Measurements from ENCODE around the gene RPS19BP1. TPM values are rescaled to one million over a fixed set of nuclear protein-coding genes. Genes with fewer than 3 reads are reported as not detected.

Gene RPS19BP1
- total RNA-seq, 2 donors from 2014 or later = 65.5 to 70.3 TPM

DNA sequence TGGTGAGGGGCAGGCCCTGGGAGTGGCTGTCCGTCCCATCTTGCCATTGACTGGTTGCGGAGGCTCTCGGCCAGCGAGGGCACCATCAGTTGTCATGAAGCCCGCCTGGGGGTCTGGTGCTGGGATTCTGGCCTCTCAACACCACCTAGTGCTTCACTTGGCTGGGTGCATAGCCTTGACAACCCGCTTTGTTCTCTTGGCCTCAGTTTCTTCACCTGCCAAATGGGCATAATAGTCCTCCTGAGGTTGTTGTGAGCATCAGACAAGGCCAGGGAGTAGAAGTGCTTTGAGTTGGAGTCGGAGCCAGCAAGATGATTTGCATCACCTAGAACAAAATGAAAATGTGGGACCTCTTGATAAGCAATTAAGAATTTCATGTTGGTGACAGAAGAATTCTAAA, 36.5 kb upstream of the RPS19BP1 start:
- peaks cover 2% of the 10 kb centered on the region for H3K27me3 Mint-ChIP-seq (ENCODE audit: insufficient read depth)
- TF ChIP-seq, protein P1, sequence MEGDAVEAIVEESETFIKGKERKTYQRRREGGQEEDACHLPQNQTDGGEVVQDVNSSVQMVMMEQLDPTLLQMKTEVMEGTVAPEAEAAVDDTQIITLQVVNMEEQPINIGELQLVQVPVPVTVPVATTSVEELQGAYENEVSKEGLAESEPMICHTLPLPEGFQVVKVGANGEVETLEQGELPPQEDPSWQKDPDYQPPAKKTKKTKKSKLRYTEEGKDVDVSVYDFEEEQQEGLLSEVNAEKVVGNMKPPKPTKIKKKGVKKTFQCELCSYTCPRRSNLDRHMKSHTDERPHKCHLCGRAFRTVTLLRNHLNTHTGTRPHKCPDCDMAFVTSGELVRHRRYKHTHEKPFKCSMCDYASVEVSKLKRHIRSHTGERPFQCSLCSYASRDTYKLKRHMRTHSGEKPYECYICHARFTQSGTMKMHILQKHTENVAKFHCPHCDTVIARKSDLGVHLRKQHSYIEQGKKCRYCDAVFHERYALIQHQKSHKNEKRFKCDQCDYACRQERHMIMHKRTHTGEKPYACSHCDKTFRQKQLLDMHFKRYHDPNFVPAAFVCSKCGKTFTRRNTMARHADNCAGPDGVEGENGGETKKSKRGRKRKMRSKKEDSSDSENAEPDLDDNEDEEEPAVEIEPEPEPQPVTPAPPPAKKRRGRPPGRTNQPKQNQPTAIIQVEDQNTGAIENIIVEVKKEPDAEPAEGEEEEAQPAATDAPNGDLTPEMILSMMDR (conservative IDR thresholded peaks at IDR 0.05) = no peak
- no peak for DNase-seq

DNA sequence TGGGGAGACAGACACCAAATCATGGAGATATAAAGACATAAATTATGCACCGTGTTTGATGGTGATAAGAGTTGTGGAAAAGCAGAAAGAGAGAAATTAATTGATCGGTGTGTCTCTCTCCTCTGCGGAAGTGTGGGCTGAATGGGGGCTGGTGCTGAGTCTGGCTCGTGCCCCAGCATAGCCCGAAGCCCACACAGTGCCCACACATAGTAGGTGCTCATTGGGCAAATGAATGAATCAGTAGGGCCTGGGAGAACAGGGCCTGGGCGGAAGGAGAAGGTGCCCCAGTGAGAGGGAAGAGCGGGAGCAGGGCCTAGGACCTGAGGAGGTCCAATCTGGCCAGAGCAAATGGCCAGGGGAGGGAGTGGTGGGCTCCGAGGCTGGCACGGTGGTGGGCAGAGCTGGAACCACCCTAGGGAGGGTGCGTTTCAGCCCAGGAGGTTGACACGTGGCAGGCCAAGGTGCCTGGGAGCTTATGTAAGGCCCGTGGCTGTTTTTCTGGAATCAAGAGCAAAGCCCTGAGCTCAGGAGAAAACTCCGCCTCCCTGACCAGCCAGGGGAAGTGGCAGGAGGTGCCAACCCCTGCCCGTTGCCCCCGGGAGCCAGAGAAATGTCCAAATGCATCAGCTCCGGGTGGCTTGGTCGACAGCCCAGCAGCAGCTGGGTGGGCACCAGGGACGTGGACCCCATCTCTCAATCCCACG, 35.9 kb upstream of the RPS19BP1 start:
- Mint-ChIP-seq H3K27ac (no peak overlapping the region), H3K4me1 (no peaks in the 10 kb centered on the region), H3K36me3 (ENCODE audit: low read depth) (no peaks in the 10 kb centered on the region), H3K27me3 (ENCODE audit: insufficient read depth) (peaks cover 2% of the 10 kb centered on the region), H3K9me3 (no peaks in the 10 kb centered on the region), H3K4me3 (no peak overlapping the region)
- Histone ChIP-seq H3K36me3 (ENCODE audit: control insufficient read depth, insufficient read depth, low read length) (no peaks in the 10 kb centered on the region), H3K4me1 (ENCODE audit: control insufficient read depth, insufficient read depth, low read length) (no peaks in the 10 kb centered on the region), H3K4me3 (ENCODE audit: low read length) (no peak overlapping the region), H3K27me3 (ENCODE audit: control insufficient read depth, insufficient read depth, low read length, poor library complexity, severe bottlenecking) (no peaks in the 10 kb centered on the region), H3K9me3 (ENCODE audit: control insufficient read depth, low read length) (no peaks in the 10 kb centered on the region), H3K27ac (ENCODE audit: low read depth, low read length) (no peak overlapping the region), H3K9ac (ENCODE audit: extremely low read depth, low read length, poor library complexity, severe bottlenecking) (no peak overlapping the region)
- no peak for DNase-seq
- WGBS, 2 experiments (ENCODE audit: insufficient coverage in 1 of 2, insufficient read length in 1 of 2) = 90 to 91% methylated on average over 13 to 19 of the region's 19 CpGs
- TF ChIP-seq, protein P1 (conservative IDR thresholded peaks at IDR 0.05) = no peak

More for the DNA sequence above, 36.5 kb upstream of the RPS19BP1 start:
- Mint-ChIP-seq H3K27ac (no peak overlapping the region), H3K9me3 (no peaks in the 10 kb centered on the region), H3K4me1 (no peaks in the 10 kb centered on the region), H3K4me3 (no peak overlapping the region), H3K36me3 (ENCODE audit: low read depth) (no peaks in the 10 kb centered on the region)
- no peaks in the 10 kb centered on the region for H3K9me3 ChIP-seq (ENCODE audit: control insufficient read depth, low read length)
- no peaks in the 10 kb centered on the region for H3K36me3 ChIP-seq (ENCODE audit: control insufficient read depth, insufficient read depth, low read length)
- no peak overlapping the region for H3K27ac ChIP-seq (ENCODE audit: low read depth, low read length)
- no peaks in the 10 kb centered on the region for H3K27me3 ChIP-seq (ENCODE audit: control insufficient read depth, insufficient read depth, low read length, poor library complexity, severe bottlenecking)
- H3K4me1 ChIP-seq (ENCODE audit: control insufficient read depth, insufficient read depth, low read length) = no peaks in the 10 kb centered on the region
- no peak overlapping the region for H3K4me3 ChIP-seq (ENCODE audit: low read length)
- 90 to 97% methylated on average over 7 of the region's 7 CpGs for WGBS, 2 experiments (ENCODE audit: insufficient coverage in 1 of 2, insufficient read length in 1 of 2)
- H3K9ac ChIP-seq (ENCODE audit: extremely low read depth, low read length, poor library complexity, severe bottlenecking) = no peak overlapping the region

DNA sequence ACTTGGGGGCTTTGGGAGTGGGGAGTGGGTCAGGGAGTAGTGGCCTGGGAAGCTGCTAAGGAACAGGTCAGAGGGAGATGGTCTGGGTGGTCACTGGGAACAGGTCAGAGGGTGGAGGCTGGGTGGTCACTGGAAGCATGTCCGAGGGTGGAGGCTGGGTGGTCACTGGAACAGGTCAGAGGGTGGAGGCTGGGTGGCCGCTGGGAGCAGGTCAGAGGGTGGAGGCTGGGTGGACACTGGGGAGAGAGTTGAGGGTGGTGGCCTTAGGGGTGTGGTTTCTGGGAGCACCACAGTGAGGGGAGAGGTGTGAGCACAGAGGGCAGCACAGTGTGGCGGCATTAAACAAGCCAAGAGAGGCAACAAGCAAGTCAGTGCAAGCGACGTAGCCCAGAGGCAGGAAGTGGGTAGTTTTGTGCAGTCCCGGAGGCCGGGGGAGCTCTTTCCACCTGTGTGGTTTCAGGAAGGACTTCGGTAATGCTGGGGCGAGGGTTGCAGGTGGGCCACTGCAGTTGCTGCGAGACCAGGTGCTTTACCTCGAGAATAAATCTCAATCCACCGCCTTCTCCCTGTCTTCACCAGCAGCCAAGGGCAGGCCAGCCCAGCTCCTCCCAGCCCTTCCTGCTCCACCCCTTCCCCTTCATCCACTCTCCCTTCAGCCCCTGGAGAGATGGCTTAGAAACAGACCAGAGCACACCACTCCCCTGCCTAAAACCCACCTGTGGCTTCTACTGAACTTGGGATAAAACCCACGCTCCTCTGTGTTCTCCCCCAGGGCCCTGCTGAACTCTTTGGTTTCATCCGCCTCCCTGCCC, 34.8 kb upstream of the RPS19BP1 start:
- Histone ChIP-seq H3K4me3 (ENCODE audit: low read length) (no peak overlapping the region), H3K27me3 (ENCODE audit: control insufficient read depth, insufficient read depth, low read length, poor library complexity, severe bottlenecking) (peaks cover 3% of the 10 kb centered on the region), H3K36me3 (ENCODE audit: control insufficient read depth, insufficient read depth, low read length) (no peaks in the 10 kb centered on the region), H3K4me1 (ENCODE audit: control insufficient read depth, insufficient read depth, low read length) (no peaks in the 10 kb centered on the region), H3K9ac (ENCODE audit: extremely low read depth, low read length, poor library complexity, severe bottlenecking) (no peak overlapping the region), H3K27ac (ENCODE audit: low read depth, low read length) (no peak overlapping the region), H3K9me3 (ENCODE audit: control insufficient read depth, low read length) (no peaks in the 10 kb centered on the region)
- TF ChIP-seq, protein P1 (conservative IDR thresholded peaks at IDR 0.05) = no peak
- Mint-ChIP-seq H3K27ac (no peak overlapping the region), H3K4me3 (no peak overlapping the region), H3K4me1 (no peaks in the 10 kb centered on the region), H3K27me3 (ENCODE audit: insufficient read depth) (peaks cover 2% of the 10 kb centered on the region), H3K9me3 (no peaks in the 10 kb centered on the region), H3K36me3 (ENCODE audit: low read depth) (no peaks in the 10 kb centered on the region)
- 85 to 91% methylated on average over 8 to 14 of the region's 14 CpGs for WGBS, 2 experiments (ENCODE audit: insufficient coverage in 1 of 2, insufficient read length in 1 of 2)
- DNase-seq = no peak
